Ishikawa (cell line): ENCODE measurements around the gene RRP15.

ENCODE experiments used
- CEBPB ChIP-seq: IDR thresholded peaks from 2 replicates; pipeline ENCODE4 v1.6.1; 2012
- CREB1 ChIP-seq: IDR thresholded peaks from 2 replicates; pipeline ENCODE4 v1.6.1; 2012; ENCODE audit warnings: low read depth
- EGR1 ChIP-seq: IDR thresholded peaks from 2 replicates; pipeline ENCODE4 v1.6.1; 2012
- EP300 ChIP-seq: IDR thresholded peaks from 2 replicates; pipeline ENCODE4 v1.6.1; 2012; ENCODE audit warnings: borderline replicate concordance
- FOXM1 ChIP-seq: IDR thresholded peaks from 2 replicates; pipeline ENCODE4 v1.6.1; 2012; ENCODE audit warnings: low read depth, borderline replicate concordance
- NFIC ChIP-seq: IDR thresholded peaks from 2 replicates; pipeline ENCODE4 v1.6.1; 2012
- RAD21 ChIP-seq: IDR thresholded peaks from 2 replicates; pipeline ENCODE4 v1.6.1; 2012; ENCODE audit warnings: low read depth
- TAF1 ChIP-seq: IDR thresholded peaks from 2 replicates; pipeline ENCODE4 v1.6.1; 2012; ENCODE audit warnings: low read depth, mild to moderate bottlenecking
- TCF12 ChIP-seq: IDR thresholded peaks from 2 replicates; pipeline ENCODE4 v1.6.1; 2012; ENCODE audit warnings: low read depth
- TEAD4 ChIP-seq: IDR thresholded peaks from 2 replicates; pipeline ENCODE4 v1.6.1; 2012
- YY1 ChIP-seq: IDR thresholded peaks from 2 replicates; pipeline ENCODE4 v1.6.1; 2012; ENCODE audit warnings: low read depth
- ZBTB7A ChIP-seq: IDR thresholded peaks from 2 replicates; pipeline ENCODE4 v1.6.1; 2012; ENCODE audit warnings: low read depth
- TF ChIP-seq, protein P1 (sequence below): IDR thresholded peaks from 2 replicates; pipeline ENCODE4 v1.6.1; 2012
- TF ChIP-seq, protein P2 (sequence below): IDR thresholded peaks from 2 replicates; pipeline ENCODE4 v1.6.1; 2012
- TF ChIP-seq, protein P3 (sequence below): IDR thresholded peaks from 2 replicates; pipeline ENCODE4 v1.6.1; 2012; ENCODE audit warnings: low read depth, mild to moderate bottlenecking

Gene RRP15

DNA sequence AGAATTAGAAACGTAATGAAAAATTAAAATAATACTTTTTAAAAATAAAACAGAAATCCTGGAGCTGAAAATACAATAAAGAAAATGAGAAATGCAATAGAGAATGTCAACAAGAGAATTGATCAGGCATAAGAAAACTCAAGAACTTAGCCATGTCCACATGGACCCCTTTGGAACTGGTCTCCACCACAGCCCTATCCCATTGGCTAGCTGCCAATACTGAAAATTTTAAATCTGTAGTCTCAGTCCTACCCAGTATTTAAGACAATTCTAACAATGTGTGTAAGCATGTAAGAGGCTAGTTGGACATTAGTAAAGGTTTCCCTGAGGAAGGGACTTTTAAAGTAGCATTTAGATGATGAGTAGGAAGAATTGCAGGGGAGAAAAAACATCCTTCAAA lies 25.8 kb upstream of the RRP15 start:
- TF ChIP-seq TEAD4 (no peak), CEBPB (no peak), TAF1 (no peak), NFIC (no peak; the same call in 1 of the 2 replicates), EGR1 (no peak), YY1 (no peak), CREB1 (no peak), TCF12 (no peak), EP300 (no peak), FOXM1 (no peak), RAD21 (no peak), ZBTB7A (no peak)
- TF ChIP-seq, protein P1, sequence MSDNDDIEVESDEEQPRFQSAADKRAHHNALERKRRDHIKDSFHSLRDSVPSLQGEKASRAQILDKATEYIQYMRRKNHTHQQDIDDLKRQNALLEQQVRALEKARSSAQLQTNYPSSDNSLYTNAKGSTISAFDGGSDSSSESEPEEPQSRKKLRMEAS: no peak
- TF ChIP-seq, protein P2, sequence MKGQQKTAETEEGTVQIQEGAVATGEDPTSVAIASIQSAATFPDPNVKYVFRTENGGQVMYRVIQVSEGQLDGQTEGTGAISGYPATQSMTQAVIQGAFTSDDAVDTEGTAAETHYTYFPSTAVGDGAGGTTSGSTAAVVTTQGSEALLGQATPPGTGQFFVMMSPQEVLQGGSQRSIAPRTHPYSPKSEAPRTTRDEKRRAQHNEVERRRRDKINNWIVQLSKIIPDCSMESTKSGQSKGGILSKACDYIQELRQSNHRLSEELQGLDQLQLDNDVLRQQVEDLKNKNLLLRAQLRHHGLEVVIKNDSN: no peak
- TF ChIP-seq, protein P3, sequence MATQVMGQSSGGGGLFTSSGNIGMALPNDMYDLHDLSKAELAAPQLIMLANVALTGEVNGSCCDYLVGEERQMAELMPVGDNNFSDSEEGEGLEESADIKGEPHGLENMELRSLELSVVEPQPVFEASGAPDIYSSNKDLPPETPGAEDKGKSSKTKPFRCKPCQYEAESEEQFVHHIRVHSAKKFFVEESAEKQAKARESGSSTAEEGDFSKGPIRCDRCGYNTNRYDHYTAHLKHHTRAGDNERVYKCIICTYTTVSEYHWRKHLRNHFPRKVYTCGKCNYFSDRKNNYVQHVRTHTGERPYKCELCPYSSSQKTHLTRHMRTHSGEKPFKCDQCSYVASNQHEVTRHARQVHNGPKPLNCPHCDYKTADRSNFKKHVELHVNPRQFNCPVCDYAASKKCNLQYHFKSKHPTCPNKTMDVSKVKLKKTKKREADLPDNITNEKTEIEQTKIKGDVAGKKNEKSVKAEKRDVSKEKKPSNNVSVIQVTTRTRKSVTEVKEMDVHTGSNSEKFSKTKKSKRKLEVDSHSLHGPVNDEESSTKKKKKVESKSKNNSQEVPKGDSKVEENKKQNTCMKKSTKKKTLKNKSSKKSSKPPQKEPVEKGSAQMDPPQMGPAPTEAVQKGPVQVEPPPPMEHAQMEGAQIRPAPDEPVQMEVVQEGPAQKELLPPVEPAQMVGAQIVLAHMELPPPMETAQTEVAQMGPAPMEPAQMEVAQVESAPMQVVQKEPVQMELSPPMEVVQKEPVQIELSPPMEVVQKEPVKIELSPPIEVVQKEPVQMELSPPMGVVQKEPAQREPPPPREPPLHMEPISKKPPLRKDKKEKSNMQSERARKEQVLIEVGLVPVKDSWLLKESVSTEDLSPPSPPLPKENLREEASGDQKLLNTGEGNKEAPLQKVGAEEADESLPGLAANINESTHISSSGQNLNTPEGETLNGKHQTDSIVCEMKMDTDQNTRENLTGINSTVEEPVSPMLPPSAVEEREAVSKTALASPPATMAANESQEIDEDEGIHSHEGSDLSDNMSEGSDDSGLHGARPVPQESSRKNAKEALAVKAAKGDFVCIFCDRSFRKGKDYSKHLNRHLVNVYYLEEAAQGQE: no peak

DNA sequence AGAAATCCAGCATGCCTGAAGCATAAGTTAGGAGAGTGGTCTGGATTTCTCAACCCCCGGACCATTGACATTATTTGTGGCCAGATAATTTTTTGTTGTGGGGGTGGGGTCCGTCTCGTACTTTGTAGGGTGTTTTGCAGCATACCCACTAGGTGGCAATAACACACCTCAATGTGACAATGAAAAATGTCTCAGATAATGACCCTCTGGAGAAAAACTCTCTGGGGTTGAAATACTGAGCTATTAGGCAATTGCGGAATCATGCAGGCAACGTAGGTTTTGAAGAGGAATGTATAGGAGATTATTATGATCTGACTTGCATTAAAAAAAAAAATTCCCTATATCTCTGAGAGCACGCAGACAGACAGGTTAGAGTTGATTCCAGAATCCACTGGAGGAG lies 25.3 kb upstream of the RRP15 start:
- TF ChIP-seq FOXM1 (no peak), RAD21 (peak; percentile 54), EP300 (no peak)

DNA sequence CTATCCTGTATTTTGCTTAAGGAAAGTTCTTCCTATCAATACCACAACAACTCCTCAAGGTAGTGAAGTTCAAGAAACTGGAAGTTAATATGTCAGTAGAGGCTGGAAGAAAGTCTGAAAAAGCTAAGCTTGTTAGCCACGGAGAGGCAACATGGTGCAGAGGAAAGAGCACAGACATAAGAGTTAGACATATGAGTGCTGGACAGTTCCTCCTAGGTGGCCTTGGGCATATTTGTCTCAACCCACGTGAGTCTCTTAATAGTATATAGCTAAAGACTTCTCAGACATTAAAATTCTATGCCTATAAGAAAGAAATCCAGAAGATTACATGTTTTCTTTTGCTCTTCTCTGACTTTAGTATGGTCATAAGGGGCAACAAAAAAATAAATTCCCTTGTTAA lies 22.8 kb upstream of the RRP15 start:
- TF ChIP-seq, protein P3: peak; percentile 80
- TF ChIP-seq, protein P2: no peak
- TF ChIP-seq EP300 (no peak), CEBPB (no peak)

DNA sequence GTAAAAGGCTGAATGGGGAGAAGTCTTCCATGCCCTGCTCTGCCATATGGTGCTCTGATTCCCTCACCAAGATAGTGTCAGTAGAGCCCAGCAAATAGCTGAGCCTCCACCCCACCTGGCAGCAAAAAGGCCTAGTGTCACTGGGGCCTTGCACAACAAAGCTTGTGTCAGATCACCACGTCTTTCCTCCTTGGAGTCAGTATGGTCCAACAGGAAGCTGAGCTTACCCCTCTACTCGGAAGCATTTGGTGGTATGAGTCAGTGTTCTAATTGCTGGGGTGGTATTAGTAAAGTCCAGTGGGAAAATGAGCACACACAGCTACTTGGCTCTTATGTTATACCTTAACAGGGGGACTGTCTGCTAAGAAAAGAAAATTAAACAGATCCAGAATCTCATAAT lies 18.7 kb upstream of the RRP15 start:
- TF ChIP-seq TAF1: no peak
- TF ChIP-seq, protein P2: no peak
- TF ChIP-seq, protein P3: no peak
- no peak for TF ChIP-seq YY1

DNA sequence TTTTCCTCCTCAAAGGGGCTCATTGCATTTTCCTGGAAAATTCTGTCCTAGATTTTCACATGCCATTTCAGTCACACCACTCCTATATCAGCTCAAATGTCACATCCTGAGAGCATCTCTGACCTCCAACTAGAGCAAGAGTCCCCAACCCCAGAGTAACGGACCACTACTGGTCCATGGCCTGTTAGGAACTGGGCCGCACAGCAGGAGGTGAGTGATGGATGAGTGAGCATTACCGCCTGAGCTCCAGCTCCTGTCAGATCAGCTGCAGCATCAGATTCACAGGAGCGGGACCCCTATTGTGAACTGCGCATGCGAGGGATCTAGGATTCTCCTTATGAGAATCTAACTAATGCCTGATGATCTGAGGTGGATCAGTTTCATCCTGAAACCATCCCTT lies 12.7 kb upstream of the RRP15 start:
- TF ChIP-seq TAF1 (no peak), ZBTB7A (no peak), TCF12 (no peak), CREB1 (no peak)
- TF ChIP-seq, protein P1: no peak
- TF ChIP-seq, protein P2: no peak
